Measurements from ENCODE around the gene GAS2L3.

GRCh38 chr12:100567945-100568344, 5.5 kb upstream of the GAS2L3 start:
- TF ChIP-seq CTCF (IDR thresholded peaks at IDR 0.05), result no peak
- no peak for TF ChIP-seq NRF1 (IDR thresholded peaks at IDR 0.05; ENCODE audit: low read depth, low read length)
